GM23248 (cell line): ENCODE results near the gene MAVS.

Experiments
- EZH2 ChIP-seq: fragments of 200-600 bp; sonication (generic); IDR thresholded peaks from 2 replicates; pipeline ENCODE4 v1.6.1; 2018; ENCODE audit warnings: antibody characterized with exemption, mild to moderate bottlenecking; ENCODE audit not compliant: insufficient read depth, poor library complexity, severe bottlenecking
- EZH2phosphoT487 ChIP-seq: fragments of 200-600 bp; sonication (generic); IDR thresholded peaks from 2 replicates; pipeline ENCODE4 v1.6.1; 2018; ENCODE audit warnings: antibody characterized with exemption, moderate library complexity, mild to moderate bottlenecking, low read depth; ENCODE audit not compliant: insufficient read depth

GRCh38 chr20:3874194-3874844 lies 27.7 kb downstream of the MAVS start:
- TF ChIP-seq EZH2, result no peak
- no peak for TF ChIP-seq EZH2phosphoT487
